HT-29 (cell line): ENCODE data around the gene TTC6. TPM values are rescaled to one million over a fixed set of nuclear protein-coding genes. Genes with fewer than 3 reads are reported as not detected.
A peak's percentile ranks its signal among the peaks of the same experiment; 100 is the strongest.
"Not testable (repeated sequence)": the region's sequence is repeated elsewhere in the genome, so short reads cannot be mapped to it uniquely, and the experiment has no call there.

Source experiments
- DNase-seq: peaks from one replicate; pipeline ENCODE4 v3.0.0-alpha.2; 2015; ENCODE audit warnings: low spot score
- total RNA-seq: library from RNA; depleted of rRNA; stranded (reverse); fragments of >200 nt; shearing (Covaris generic); gene quantifications from 2 replicates; pipeline ENCODE4 v1.2.3, GENCODE V29; 2014; rRNA removed

TTC6 gene
- 6.2 and 6.3 TPM in 2 replicates for total RNA-seq

- peak; percentile 69 for DNase-seq
Observed at GRCh38 chr14:37594971-37595808, at the start of gene TTC6, which contains the start of gene FOXA1. Gene TTC6, plus strand, starts transcription at chr14:37595629. Its CDS starts 26,436 bp downstream, at chr14:37622065. Gene FOXA1, minus strand, starts transcription at chr14:37595249. Its CDS starts 277 bp downstream, at chr14:37594972.

- peak; percentile 86 for DNase-seq
Observed at GRCh38 chr14:37546621-37547447, 48.6 kb upstream of the TTC6 start.

- DNase-seq: no peak
Observed at GRCh38 chr14:37550511-37550910, 44.9 kb upstream of the TTC6 start.

GRCh38 chr14:37551119-37551518, 44.3 kb upstream of the TTC6 start:
- no peak for DNase-seq

GRCh38 chr14:37553935-37554550, 41.4 kb upstream of the TTC6 start:
- DNase-seq: no peak

GRCh38 chr14:37555596-37555995, 39.8 kb upstream of the TTC6 start:
- not testable (repeated sequence) for DNase-seq

GRCh38 chr14:37558740-37559139, 36.7 kb upstream of the TTC6 start:
- no peak for DNase-seq

- DNase-seq: no peak
Observed at GRCh38 chr14:37559386-37559785, 36.0 kb upstream of the TTC6 start.

GRCh38 chr14:37563189-37563588, 32.2 kb upstream of the TTC6 start:
- DNase-seq: no peak

- peak; percentile 67 for DNase-seq
Observed at GRCh38 chr14:37565550-37565949, 29.9 kb upstream of the TTC6 start.

- peak; percentile 82 for DNase-seq
Observed at GRCh38 chr14:37566811-37567371, 28.5 kb upstream of the TTC6 start.

- no peak for DNase-seq
Observed at GRCh38 chr14:37569729-37570128, 25.7 kb upstream of the TTC6 start.

GRCh38 chr14:37571391-37571790, 24.0 kb upstream of the TTC6 start:
- DNase-seq: no peak

GRCh38 chr14:37573356-37573755, 22.1 kb upstream of the TTC6 start:
- DNase-seq: no peak

GRCh38 chr14:37579274-37579673, 16.2 kb upstream of the TTC6 start:
- no peak for DNase-seq

GRCh38 chr14:37580146-37580545, 15.3 kb upstream of the TTC6 start:
- no peak for DNase-seq

- peak; percentile 71 for DNase-seq
Observed at GRCh38 chr14:37583358-37584210, 11.8 kb upstream of the TTC6 start.

- peak; percentile 64 for DNase-seq
Observed at GRCh38 chr14:37584211-37585100, 11.0 kb upstream of the TTC6 start.

- DNase-seq: peak; percentile 58
Observed at GRCh38 chr14:37585101-37585511, 10.3 kb upstream of the TTC6 start.
